ENCODE measurements around the gene KRTAP5-5. TPM values are rescaled to one million over a fixed set of nuclear protein-coding genes. Genes with fewer than 3 reads are reported as not detected.

The KRTAP5-5 gene
- total and polyA plus RNA-seq, 2 donors from 2014 or later = not detected

GRCh38 chr11:1665313-1665712 lies 35.7 kb downstream of the KRTAP5-5 start:
- intact Hi-C loops (cut with DNase I) = no loop called here
- Histone ChIP-seq H3K27ac (ENCODE audit: low read depth in 2 of 2, low read length in 2 of 2) (no peak overlapping the region), H3K4me3 (ENCODE audit: low read length in 3 of 3) (no peak overlapping the region), H3K9ac (ENCODE audit: low read length in 3 of 3) (no peak overlapping the region), H3K4me1 (ENCODE audit: control insufficient read depth in 2 of 3, insufficient read depth in 2 of 3, low read depth in 1 of 3, low read length in 3 of 3) (peaks cover 0 to 3% (median 0%) of the 10 kb centered on the region in 3 donors), H3K9me3 (ENCODE audit: control insufficient read depth in 2 of 3, insufficient read depth in 1 of 3, low read length in 3 of 3) (no peaks in the 10 kb centered on the region), H3K36me3 (ENCODE audit: control insufficient read depth in 2 of 3, insufficient read depth in 3 of 3, low read length in 3 of 3) (no peaks in the 10 kb centered on the region), H3K27me3 (ENCODE audit: control insufficient read depth, insufficient read depth, low read length) (no peaks in the 10 kb centered on the region)
- FAIRE-seq = no peak
- no peak for TF ChIP-seq CTCF (IDR thresholded peaks at IDR 0.05; ENCODE audit: borderline replicate concordance, extremely low read depth, insufficient read depth)
- DNase-seq = no peak

GRCh38 chr11:1667121-1667850 lies 37.7 kb downstream of the KRTAP5-5 start:
- H3K4me3 ChIP-seq (ENCODE audit: low read length in 3 of 3) = no peak overlapping the region
- intact Hi-C loops (cut with DNase I) = no loop called here
- peaks cover 0 to 3% (median 0%) of the 10 kb centered on the region in 3 donors for H3K4me1 ChIP-seq (ENCODE audit: control insufficient read depth in 2 of 3, insufficient read depth in 2 of 3, low read depth in 1 of 3, low read length in 3 of 3)
- DNase-seq = peak in 1 of 5 donors; percentile 52
- H3K36me3 ChIP-seq (ENCODE audit: control insufficient read depth in 2 of 3, insufficient read depth in 3 of 3, low read length in 3 of 3) = no peaks in the 10 kb centered on the region
- no peak overlapping the region for H3K9ac ChIP-seq (ENCODE audit: low read length in 3 of 3)
- peak overlapping the region; percentile 26 to 60 for H3K27ac ChIP-seq (ENCODE audit: low read depth in 2 of 2, low read length in 2 of 2)
- FAIRE-seq = no peak
- no peak for TF ChIP-seq CTCF (IDR thresholded peaks at IDR 0.05; ENCODE audit: borderline replicate concordance, extremely low read depth, insufficient read depth)
- H3K9me3 ChIP-seq (ENCODE audit: control insufficient read depth in 2 of 3, insufficient read depth in 1 of 3, low read length in 3 of 3) = no peaks in the 10 kb centered on the region
- H3K27me3 ChIP-seq (ENCODE audit: control insufficient read depth, insufficient read depth, low read length) = no peaks in the 10 kb centered on the region

- Histone ChIP-seq H3K9ac (ENCODE audit: low read length in 3 of 3) (no peak overlapping the region), H3K9me3 (ENCODE audit: control insufficient read depth in 2 of 3, insufficient read depth in 1 of 3, low read length in 3 of 3) (no peaks in the 10 kb centered on the region), H3K4me3 (ENCODE audit: low read length in 3 of 3) (no peak overlapping the region), H3K36me3 (ENCODE audit: control insufficient read depth in 2 of 3, insufficient read depth in 3 of 3, low read length in 3 of 3) (no peaks in the 10 kb centered on the region), H3K27ac (ENCODE audit: low read depth in 2 of 2, low read length in 2 of 2) (no peak overlapping the region), H3K4me1 (ENCODE audit: control insufficient read depth in 2 of 3, insufficient read depth in 2 of 3, low read depth in 1 of 3, low read length in 3 of 3) (peaks cover 0 to 3% (median 0%) of the 10 kb centered on the region in 3 donors), H3K27me3 (ENCODE audit: control insufficient read depth, insufficient read depth, low read length) (no peaks in the 10 kb centered on the region)
- intact Hi-C loops (cut with DNase I) = no loop called here
- FAIRE-seq (no peak), DNase-seq (peak; percentile 85 to 94 (median 87))
- no peak for TF ChIP-seq CTCF (IDR thresholded peaks at IDR 0.05; ENCODE audit: borderline replicate concordance, extremely low read depth, insufficient read depth)
Measured at GRCh38 chr11:1667906-1668305, 38.3 kb downstream of the KRTAP5-5 start.

Data from kidney (tissue), 14 donors.